HCT116 (cell line): ENCODE data around the gene CRYBG3.

Experiments
- ELF1 ChIP-seq: IDR thresholded peaks from 2 replicates; pipeline ENCODE4 v1.6.1; 2012; ENCODE audit warnings: low read depth, borderline replicate concordance
- EZH2 ChIP-seq: fragments of 200-600 bp; sonication (generic); IDR thresholded peaks from 2 replicates; pipeline ENCODE4 v1.6.1; 2017; ENCODE audit warnings: antibody characterized with exemption, mixed run types
- POLR2A ChIP-seq: IDR thresholded peaks from 2 replicates; pipeline ENCODE4 v1.7.0; 2011; ENCODE audit warnings: borderline replicate concordance; ENCODE audit not compliant: insufficient read depth, insufficient read length; ENCODE audit errors: extremely low read depth
- YY1 ChIP-seq: IDR thresholded peaks from 2 replicates; pipeline ENCODE4 v1.6.1; 2011; ENCODE audit warnings: low read length, low read depth, moderate library complexity, mild to moderate bottlenecking; ENCODE audit not compliant: insufficient replicate concordance; ENCODE audit errors: extremely low read depth

DNA sequence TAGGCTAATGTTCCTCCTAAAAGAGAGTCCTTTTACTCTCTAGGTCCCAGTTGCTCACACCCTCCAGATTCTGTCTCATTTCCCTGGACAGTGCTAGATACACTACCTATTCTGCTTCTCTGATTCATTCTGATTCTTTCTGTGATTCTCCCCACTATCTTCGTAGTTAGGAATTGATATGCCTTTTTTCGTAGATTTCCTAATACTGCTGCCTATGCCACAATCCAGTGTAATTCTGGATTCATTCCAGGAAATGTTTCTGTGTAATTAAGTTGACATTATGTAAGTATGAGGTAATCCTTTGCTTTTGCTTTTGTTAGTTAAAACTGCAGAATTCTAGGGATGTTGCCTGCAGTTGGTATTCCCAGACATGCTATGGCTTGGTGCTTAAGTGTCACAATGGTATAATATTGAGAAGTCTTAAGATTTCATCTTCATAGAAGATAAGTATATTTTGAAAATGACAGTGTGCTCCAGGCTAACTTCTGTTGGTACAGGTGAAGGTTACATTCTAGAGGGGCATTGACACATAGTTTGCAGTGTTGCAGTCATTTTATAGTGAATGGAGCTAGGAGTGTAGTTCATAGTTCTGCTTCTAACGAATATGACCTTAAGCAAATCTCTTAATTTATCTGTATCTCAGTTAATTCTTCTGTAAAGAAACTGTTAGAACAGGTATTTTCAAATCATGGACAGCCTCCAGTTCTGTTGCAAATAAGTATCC, 96.2 kb downstream of the CRYBG3 start:
- TF ChIP-seq POLR2A (no peak), ELF1 (no peak), EZH2 (no peak), YY1 (no peak)
